Activated CD4-positive, alpha-beta T cell treated with anti-CD3 and anti-CD28 coated beads, Interleukin-2, amount 50 U/mL, for 48 hours (primary cell): ENCODE results near the gene ST3GAL2.

Experiments
- DNase-seq, 2 experiments: peaks; one replicate each; pipeline ENCODE4 v3.0.0-alpha.2; 2020

ST3GAL2 gene, protein sequence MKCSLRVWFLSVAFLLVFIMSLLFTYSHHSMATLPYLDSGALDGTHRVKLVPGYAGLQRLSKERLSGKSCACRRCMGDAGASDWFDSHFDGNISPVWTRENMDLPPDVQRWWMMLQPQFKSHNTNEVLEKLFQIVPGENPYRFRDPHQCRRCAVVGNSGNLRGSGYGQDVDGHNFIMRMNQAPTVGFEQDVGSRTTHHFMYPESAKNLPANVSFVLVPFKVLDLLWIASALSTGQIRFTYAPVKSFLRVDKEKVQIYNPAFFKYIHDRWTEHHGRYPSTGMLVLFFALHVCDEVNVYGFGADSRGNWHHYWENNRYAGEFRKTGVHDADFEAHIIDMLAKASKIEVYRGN

DNA sequence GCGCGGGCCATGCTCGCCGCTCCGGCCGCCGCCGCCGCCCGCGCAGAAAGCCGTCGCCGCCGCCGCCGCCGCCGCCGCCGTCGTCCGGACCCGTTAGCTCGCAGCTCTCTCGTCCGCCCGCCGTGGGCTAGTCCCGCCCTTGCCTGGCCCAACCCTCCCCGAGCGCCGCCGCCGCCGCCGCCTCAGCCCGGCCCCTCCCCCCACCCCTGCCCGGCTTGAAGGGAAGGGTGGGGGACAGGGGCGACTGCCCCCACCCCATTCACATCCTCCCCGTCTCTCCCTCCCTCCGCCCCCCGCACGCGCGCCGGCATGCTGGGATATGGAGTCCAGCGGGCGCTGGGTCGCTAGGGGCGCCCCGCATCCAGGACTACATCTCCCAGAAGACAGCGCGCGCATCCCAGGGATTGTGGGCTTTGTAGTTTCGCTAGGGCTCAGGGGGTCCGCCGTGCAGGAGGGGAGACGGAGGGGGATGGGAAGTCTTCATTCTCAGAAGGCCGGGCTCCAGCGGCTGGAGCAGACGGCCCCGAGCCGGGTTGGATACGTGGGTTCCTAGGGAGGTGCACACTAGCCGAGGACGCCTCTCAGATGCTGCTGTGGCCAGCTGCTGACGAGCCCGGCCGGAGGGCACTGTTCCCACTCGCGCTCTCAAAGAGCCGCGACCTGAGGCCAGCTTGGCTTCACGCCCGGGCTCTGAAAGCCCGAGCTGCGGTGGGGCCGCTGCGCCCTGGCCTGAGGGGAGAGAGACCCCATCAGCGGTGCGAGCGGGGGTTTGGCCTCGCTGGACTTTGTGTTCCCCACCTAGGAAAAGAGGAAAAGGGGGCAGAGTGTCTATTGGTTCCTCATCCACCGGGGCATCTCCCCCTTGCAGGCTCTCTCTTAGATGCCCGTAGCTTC is at the start of gene ST3GAL2:
Gene ST3GAL2 (minus strand): TSS at position 132 of the 894 bp plus-strand sequence. CDS start 40,570 bp downstream, outside the sequence.
- peak; percentile 93 to 94 for DNase-seq

DNA sequence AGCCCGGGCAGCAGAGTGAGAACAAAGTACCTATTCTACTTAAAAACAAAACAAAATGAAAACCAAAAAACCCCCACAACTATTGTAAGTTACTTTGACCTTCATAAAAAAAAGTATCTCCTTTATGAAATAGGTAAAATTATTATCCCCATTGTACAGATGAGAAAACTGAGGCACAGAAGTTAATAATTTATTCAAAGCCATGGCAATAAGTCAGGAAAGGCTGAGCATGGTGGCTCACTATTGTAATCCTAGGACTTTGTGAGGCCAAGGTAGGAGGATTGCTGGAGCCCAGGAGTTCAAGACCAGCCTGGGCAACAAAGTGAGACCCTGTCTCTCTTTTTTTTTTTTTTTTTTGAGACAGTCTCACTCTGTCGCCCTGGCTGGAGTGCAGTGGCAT is 46.0 kb upstream of the ST3GAL2 start:
- DNase-seq, result no peak

DNA sequence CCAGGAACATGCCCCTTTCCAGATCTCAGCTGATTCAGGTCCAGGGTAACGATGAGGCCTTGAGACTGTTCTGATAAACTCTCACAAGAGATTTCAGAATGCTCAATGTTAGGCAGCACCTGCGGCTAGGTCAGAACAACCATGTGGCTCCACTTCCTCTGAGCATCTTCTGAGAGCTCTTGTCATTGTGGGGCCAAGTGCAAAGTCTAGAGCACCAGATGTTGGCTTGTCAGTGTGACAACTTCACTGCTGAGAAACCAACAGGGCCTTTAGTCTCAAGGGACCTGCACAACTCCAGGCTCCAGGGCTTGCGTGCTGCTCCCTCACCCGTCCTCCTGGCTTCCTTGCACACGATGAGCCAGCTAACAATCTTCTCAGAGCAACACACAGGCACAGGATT is 44.5 kb upstream of the ST3GAL2 start:
- DNase-seq, result no peak

DNA sequence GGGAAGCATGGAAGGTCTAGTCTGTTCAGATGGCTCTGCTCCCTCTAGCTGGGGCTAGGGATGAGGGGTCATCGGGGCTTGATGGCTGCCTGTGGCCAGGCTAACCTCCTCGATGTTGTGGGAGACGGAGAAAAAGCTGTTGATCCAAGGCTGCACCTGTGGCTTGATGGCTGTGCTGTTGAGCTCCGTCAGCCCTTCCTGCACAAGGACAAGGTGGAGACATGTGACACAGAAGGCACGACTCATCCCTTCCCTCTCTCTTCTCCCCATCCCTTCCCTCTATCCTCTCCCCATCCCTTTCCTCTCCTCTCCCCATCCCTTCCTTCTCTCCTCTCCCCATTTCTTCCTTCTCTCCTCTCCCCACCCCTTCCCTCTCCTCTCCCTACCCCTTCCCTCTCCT is 43.7 kb upstream of the ST3GAL2 start:
- no peak for DNase-seq

DNA sequence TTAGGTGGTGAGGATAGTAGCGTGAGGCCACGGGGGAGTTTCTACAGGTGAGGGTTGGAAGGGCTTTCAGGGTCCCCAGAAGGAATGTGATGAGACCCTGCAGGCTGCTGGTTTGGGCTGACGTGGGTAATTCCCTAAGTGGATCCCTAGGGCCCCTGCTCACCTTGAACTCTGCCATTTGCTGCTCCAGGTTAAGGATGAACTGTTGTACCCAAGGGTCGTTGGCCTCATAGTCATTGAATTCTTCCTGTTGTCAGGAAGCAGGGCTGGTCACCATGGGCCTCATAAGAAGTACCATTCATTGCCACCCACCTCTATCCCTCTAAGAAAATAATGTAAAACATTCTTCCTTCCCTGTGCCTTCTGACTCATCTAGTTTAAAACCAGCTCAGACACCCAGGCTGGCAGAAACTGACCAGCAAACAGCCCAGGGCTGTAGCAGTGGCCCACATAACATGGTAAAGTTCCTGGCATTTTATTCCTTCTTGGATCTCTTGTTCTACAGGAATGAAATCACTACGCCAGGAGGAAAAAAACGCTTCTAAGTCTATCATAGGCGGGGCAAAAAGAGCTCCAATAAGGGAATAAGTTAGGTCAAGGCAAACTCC is 43.1 kb upstream of the ST3GAL2 start:
- no peak for DNase-seq

DNA sequence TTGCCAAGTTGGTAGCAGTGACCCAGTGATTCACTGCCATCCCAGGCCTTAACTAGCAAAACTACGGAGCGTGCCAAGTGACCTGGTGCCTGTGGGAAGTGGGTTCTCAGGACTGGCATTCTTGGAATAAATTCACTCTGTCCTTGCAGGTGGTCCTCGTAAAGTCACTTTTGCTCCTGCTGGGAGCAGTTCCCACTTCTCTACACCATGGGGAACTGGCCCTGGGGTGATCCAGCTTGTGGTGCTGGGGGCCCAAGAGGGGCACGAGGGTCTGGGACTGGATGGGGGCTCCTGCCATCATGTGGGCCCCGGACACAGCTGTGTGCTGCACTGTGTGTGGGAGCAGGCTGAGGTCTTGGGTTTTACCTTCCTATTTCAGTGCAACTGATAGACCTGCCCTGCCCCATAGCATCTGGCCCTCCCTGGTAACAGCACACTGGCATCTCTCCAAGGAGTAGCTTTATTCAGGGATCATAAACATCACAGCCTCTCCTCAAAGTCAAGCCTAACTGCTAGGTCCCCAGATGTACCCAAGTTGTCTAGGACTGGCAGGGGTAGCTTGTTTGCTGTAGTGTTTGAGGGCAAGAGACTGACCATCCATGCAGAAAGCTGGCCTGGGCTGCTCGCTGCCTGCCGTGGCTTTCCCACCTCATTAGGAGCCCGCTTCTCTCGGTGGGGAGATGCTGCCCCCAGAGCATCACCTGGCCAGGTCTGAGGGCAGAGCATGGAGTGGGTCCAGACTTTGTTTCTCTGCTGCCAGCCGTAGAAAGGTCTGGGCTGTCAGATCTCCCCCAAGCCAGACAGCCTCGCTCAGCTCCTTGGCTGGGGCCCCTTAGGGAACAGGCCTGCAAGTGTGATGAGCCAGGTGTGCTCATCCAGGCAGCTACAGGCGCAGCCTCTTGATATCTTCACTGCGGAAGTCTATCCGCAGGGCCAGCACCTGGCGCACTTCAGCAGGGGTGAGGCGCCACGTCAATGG is 41.5 kb upstream of the ST3GAL2 start:
- DNase-seq, result no peak

DNA sequence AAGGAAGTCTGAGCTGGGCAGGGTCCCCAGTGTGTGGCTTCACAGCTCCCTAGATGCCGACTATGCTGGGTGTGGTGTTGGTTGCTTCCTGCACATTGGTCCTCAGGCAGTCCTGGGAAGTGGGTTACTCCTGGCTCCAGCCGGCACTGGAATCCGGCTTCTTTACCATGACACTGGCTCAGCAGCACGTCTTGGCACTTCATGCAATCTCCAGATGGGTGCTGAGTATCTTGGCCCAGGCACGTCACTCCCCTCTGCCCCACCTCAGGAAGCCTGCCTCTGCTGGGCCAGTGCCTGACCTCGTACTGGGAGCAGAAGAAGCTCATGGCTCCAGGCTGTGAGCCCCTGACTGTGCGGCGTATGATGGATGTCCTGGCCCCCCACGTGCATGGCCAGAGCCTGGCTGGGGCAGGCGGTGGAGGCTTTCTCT is 40.0 kb upstream of the ST3GAL2 start:
- no peak for DNase-seq

DNA sequence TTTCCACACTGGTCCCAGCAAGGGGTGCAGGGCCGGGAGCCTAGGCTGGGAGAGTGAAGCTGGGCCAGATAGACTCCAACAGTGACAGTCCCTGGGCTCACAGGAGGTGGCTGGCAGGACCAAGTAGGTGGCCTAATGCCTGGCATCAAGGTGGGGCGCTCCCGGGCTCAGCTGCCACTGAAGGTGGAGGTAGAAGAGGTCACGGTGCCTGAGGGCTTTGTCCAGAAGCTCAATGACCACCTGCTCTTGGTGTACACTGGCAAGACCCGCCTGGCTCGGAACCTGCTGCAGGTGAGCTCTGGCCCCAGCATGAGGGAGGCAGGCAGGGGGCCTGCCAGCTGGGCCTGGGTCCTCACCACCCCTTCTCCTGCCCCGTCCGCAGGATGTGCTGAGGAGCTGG is 39.3 kb upstream of the ST3GAL2 start:
- no peak for DNase-seq

DNA sequence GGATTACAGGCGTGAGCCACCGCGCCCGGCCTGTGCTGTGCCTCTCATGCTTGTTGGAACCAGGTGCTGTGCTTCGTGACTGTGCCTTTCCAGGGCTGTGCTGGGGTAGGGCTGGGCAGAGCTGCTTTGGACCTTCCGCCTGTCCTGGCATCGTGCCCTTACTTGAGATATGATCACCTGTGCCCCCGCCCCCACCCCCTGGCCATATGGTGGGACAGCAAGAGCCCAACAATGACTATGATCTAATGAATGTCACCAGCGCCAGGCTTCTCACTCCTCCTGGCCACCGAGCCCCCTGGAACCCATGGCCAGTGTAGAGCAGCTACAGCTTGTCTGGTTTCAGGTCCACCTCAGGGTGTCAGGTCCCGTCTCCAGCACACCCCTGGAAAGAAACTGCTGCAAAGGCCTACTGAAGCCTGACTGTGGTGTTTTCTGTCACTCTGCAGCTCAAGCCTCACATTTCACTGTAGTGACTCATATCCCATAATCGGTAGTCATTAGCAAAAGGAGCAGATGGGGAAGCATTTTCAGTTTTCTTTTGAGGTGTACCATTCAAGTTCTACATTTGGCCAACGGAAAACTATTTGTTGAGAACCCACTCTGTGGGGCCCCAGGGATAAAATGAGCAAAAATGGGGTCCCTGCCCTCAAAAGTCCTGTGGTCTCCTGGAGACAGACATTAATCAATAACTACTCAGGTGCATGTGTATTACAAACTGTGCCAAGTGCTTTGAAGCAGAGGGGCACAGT is 37.5 kb upstream of the ST3GAL2 start:
- DNase-seq, result peak; percentile 64 to 67

DNA sequence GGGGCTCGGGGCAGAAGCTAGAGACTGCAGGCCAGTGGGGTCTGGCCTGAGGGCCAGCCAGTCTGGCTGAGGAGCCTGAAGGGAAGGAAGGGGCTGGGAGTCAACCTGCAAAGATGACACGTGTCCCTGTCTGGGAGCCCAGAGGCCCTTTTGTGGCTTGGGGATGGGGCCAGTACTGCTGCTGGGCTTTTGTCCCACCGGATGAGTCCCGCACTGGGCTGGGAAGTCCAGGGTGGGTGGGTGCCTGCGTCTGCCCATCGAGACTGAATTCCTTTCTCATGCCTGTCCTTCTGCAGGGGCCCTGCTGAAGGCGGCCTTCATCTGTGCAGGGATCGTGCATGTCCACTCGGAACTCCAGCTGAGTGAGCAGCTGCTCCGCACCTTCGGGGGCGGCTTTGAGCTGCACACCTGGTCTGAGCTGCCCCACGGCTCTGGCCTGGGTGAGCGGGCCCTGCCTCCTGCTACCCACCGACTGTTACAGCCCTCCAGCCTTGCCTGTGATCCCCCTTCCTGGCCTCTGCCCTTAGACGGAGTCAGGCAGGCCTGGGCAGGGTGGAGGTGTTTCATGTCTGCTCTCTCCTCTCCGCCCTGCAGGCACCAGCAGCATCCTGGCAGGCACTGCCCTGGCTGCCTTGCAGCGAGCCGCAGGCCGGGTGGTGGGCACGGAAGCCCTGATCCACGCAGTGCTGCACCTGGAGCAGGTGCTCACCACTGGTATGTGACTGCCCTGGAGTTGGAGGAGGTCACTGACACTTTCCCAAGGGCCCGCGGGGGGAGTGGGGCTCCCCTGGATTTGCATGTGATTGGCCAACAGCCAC is 36.4 kb upstream of the ST3GAL2 start:
- DNase-seq, result no peak

DNA sequence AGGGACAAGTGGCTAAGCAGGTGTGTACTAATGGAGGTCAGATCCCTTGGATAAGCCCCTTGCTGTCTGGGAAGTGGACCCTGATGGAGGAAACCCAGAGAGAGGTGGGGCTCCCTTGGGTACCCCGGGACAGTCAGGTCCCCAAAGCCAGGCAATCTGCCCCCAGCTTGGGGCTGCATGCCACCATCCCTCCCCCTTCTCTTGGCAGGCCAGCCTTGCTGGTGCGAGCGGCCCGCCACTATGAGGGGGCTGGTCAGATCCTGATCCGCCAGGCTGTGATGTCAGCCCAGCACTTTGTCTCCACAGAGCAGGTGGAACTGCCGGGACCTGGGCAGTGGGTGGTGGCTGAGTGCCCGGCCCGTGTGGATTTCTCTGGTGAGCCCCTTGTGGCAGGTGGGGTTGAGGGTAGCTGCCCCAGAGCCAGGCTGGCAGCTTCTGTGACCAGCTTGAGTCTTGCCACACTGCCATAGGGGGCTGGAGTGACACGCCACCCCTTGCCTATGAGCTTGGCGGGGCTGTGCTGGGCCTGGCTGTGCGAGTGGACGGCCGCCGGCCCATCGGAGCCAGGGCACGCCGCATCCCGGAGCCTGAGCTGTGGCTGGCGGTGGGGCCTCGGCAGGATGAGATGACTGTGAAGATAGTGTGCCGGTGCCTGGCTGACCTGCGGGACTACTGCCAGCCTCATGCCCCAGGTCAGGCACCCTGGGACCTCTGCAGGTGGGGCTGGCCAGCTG is 35.6 kb upstream of the ST3GAL2 start:
- DNase-seq, result no peak

DNA sequence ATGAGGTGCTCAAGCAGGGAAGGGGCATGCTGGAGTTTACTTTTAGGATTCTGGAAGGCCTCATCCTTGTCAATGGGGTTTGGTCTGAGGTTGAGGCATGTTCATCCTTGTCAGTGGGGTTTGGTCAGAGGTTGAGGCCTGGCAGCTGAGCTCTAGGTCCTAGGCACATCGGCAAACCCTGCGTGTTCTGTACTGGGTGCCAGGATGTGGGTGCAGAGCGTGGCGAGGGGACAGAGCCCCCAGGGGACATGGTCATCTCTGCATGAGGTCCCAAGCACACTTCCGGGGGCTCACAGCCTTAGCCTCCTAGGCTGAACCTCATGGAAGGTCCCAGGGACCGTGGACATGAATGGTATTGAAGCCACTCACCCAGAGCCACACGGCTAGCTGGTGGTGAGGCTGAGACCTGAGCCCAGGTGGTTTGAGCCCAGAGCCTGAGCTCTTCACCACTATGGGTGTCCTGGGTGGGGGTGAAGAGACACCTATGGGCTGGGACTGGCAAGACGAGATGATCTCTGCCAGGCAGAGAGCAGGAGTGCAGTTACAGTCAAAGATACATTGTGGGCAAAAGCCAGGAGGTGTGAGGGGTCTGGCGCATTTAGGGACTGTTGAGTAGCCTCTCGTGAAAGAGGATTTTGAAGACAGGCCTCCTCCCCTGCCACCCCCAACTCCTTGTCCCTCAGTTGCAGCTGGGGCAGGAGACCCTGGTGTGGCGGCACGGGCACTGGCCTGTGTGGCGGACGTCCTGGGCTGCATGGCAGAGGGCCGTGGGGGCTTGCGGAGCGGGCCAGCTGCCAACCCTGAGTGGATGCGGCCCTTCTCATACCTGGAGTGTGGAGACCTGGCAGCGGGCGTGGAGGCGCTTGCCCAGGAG is 34.8 kb upstream of the ST3GAL2 start:
- no peak for DNase-seq

DNA sequence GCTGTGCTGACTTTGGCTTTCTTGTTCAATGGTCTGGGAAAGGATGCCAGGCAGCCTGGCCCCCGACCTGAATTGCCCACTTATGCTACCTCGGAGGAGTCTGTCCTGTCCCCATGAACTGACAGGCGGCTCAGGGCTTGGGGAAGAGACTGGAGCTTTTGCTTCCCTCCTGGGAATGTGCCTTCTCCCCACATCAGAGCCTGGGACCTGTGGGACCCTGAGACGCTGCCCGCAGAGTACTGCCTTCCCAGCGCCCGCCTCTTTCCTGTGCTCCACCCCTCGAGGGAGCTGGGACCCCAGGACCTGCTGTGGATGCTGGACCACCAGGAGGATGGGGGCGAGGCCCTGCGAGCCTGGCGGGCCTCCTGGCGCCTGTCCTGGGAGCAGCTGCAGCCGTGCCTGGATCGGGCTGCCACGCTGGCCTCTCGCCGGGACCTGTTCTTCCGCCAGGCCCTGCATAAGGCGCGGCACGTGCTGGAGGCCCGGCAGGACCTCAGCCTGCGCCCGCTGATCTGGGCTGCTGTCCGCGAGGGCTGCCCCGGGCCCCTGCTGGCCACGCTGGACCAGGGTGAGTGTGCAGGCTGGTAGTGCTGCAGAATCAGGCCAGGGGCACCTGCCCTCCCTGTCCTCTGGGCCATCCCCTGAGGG is 34.0 kb upstream of the ST3GAL2 start:
- no peak for DNase-seq

DNA sequence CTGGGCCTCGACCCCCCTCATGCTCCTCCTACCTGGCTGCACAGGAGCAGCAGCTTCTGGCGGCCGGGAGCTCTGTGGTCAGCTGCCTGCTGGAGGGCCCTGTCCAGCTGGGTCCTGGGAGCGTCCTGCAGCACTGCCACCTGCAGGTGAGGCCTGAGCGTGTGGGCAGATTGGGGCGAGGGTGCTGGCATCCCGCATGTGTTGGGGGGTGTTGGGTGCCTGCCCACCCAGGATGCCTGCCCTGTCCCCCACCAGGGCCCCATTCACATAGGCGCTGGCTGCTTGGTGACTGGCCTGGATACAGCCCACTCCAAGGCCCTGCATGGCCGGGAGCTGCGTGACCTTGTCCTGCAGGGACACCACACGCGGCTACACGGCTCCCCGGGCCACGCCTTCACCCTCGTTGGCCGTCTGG is 32.0 kb upstream of the ST3GAL2 start:
- no peak for DNase-seq

DNA sequence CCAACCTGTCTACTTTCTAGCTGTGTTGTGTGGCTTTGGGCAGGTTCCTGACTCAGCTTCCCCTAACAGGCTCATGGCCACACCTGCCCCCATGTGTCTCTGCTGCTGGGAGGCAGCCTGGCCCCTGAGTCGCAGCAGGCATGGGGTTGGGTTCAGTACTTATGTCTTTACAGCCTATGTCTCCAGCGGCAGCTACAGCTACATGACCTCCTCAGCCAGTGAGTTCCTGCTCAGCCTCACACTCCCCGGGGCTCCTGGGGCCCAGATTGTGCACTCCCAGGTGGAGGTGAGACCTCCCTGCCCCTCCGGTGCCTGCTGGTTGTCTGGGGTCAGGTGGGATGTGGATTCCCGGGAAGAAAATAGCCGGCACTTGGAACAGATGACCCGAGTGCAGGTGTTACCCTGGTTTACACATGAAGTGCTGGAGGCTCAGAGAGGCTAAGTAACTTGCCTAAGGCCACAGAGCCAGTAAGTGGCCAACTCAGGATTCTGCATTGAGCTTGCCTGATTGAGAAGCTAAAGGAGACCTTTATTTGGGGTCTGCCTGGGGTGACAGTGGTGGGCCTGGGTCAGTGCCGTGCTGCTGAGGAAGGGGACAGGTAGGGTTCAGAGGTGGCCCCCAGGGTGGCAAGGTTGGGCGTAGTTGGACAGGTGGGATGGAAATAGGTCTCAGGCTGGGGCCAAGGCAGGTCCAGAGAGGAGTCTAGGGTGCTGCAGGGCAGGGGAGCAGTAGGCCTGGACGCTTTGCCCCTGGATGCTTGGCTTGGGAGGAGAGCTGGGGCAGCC is 31.4 kb upstream of the ST3GAL2 start:
- DNase-seq, result no peak

DNA sequence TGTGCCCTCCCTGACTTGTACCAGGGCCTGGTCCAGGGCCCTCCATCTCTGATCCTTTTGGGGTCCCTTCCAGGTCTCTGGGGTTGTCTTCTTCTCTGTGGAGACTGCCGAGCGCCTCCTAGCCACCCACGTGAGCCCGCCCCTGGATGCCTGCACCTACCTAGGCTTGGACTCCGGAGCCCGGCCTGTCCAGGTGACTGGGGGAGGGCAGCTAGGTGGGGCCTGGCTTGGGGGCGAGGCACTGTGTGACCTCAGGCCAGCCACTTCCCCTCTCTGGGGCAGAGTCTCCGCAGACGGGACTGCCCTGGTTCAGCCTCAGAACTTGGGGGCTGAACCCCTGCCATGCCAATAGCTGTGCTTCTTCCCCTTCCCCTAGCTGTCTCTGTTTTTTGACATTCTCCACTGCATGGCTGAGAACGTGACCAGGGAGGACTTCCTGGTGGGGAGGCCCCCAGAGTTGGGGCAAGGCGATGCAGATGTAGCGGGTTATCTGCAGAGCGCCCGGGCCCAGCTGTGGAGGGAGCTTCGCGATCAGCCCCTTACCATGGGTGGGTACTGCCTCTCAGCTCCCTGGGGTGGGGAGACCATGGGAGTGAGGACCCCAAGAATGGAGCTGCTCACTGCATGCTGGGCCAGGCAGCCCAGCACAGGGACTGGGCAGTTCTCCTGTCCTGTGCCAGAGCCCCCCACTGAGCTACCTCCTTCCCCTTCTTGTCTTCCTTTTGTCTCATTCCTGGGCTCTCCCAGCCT is 30.1 kb upstream of the ST3GAL2 start:
- no peak for DNase-seq

DNA sequence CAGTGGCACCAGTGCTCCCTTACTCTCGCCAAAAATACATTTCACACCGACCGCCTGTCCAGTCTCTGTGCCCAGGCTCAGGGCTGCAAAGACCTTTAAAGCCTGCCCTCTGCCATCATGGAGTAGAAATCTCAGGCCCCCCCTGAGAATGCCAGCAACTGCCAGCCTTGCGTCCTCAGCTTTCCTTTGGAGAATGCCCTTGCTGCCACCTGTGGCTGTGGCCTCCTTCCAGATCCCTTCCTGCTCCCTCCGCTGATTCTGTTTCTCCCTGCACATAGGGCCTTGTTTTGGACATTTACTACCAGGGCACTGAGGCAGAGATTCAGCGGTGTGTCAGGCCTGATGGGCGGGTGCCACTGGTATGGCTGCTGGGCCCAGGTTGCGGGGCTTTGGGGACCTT is 28.7 kb upstream of the ST3GAL2 start:
- no peak for DNase-seq
